Suprapubic skin (tissue), 4 donors: ENCODE measurements around the gene ZSWIM4. TPM values are rescaled to one million over a fixed set of nuclear protein-coding genes. Genes with fewer than 3 reads are reported as not detected.
"Not testable (repeated sequence)": the region's sequence is repeated elsewhere in the genome, so short reads cannot be mapped to it uniquely, and the experiment has no call there.

ENCODE experiments used
- DNase-seq, 2 donors: peaks; one replicate each; pipeline ENCODE4 v3.0.0-alpha.2; 2019; ENCODE audit warnings: low spot score in 2 of 2
- H3K27ac ChIP-seq: fragments of 200-600 bp; sonication (generic); one replicate; pipeline ENCODE4 v1.5.1; 2019
- H3K27me3 ChIP-seq: fragments of 200-600 bp; sonication (generic); one replicate; pipeline ENCODE4 v1.5.1; 2019
- H3K36me3 ChIP-seq: fragments of 200-600 bp; sonication (generic); one replicate; pipeline ENCODE4 v1.5.1; 2019
- H3K4me1 ChIP-seq: fragments of 200-600 bp; sonication (generic); one replicate; pipeline ENCODE4 v1.5.1; 2019
- H3K4me3 ChIP-seq: fragments of 200-600 bp; sonication (generic); one replicate; pipeline ENCODE4 v1.5.1; 2019; ENCODE audit warnings: mild to moderate bottlenecking
- H3K9me3 ChIP-seq: fragments of 200-600 bp; sonication (generic); one replicate; pipeline ENCODE4 v1.5.1; 2019
- CTCF ChIP-seq, 2 donors: fragments of 200-600 bp in 1 of 2; fragments of 450-650 bp in 1 of 2; sonication (generic) in 1 of 2; IDR thresholded peaks; one replicate each; pipeline ENCODE4 v1.5.1; 2016 to 2019; ENCODE audit warnings: antibody characterized with exemption in 2 of 2, mild to moderate bottlenecking in 1 of 2, moderate library complexity in 1 of 2
- EP300 ChIP-seq: sonication (generic); formaldehyde crosslinking; IDR thresholded peaks from one replicate; pipeline ENCODE4 v1.6.1; 2017; ENCODE audit warnings: antibody characterized with exemption
- POLR2A ChIP-seq, 2 donors: fragments of 450-650 bp; IDR thresholded peaks; one replicate each; pipeline ENCODE4 v1.6.1; 2017; ENCODE audit warnings: antibody characterized with exemption in 2 of 2, mild to moderate bottlenecking in 2 of 2, moderate library complexity in 2 of 2
- POLR2AphosphoS5 ChIP-seq, 3 donors: sonication (generic); formaldehyde crosslinking; IDR thresholded peaks; one replicate each; pipeline ENCODE4 v1.6.1; 2017; ENCODE audit warnings: antibody characterized with exemption in 3 of 3
- WGBS: methylation state at CpG from one replicate; pipeline ENCODE4 v1.1.5; 2018; 5-methylcytosine and 5-hydroxymethylcytosine counted together
- total RNA-seq, 4 donors: library from RNA; depleted of rRNA; stranded (reverse); fragments of >200 nt; gene quantifications; one replicate each; pipeline ENCODE4 v1.1.0, GENCODE V29; 2016

Gene ZSWIM4
- total RNA-seq = 10 to 100 TPM; 11.4 to 19.5 (median 16.3) TPM

- no peaks in the 10 kb centered on the region for H3K36me3 ChIP-seq
These were observed at the start of gene ZSWIM4 for GRCh38 chr19:13794757-13795589. Gene ZSWIM4, plus strand, starts transcription at chr19:13795443. Its CDS starts 206 bp downstream, at chr19:13795649.

GRCh38 chr19:13747098-13747453 lies 48.2 kb upstream of the ZSWIM4 start:
- Histone ChIP-seq H3K27me3 (no peaks in the 10 kb centered on the region), H3K4me1 (peaks cover 16% of the 10 kb centered on the region), H3K9me3 (no peaks in the 10 kb centered on the region), H3K27ac (peak overlapping the region; percentile 92), H3K4me3 (peak overlapping the region; percentile 92), H3K36me3 (peaks cover 7% of the 10 kb centered on the region)
- WGBS = 91% methylated on average over 8 of the region's 8 CpGs
- TF ChIP-seq POLR2A (IDR thresholded peaks at IDR 0.05) = no peak
- DNase-seq = no peak

More at GRCh38 chr19:13794757-13795589, at the start of gene ZSWIM4:
- Histone ChIP-seq H3K4me3 (peak within 1 kb of the TSS; percentile 87), H3K27ac (peak within 1 kb of the TSS; percentile 83), H3K27me3 (no peaks in the 10 kb centered on the region), H3K4me1 (peaks cover 40% of the 10 kb centered on the region), H3K9me3 (no peaks in the 10 kb centered on the region)
- peak; percentile 99 to 100 for DNase-seq
- 0% methylated on average over 19 of the region's 71 CpGs for WGBS
- no peak for TF ChIP-seq EP300
- TF ChIP-seq POLR2AphosphoS5 (IDR thresholded peaks at IDR 0.05) = peak in 2 of 3 donors; percentile 12 to 92
- peak in 1 of 2 donors; percentile 61 for TF ChIP-seq POLR2A (IDR thresholded peaks at IDR 0.05)
- TF ChIP-seq CTCF (IDR thresholded peaks at IDR 0.05) = no peak

GRCh38 chr19:13748169-13748828 lies 46.9 kb upstream of the ZSWIM4 start:
- no peaks in the 10 kb centered on the region for H3K9me3 ChIP-seq
- peak overlapping the region; percentile 92 for H3K27ac ChIP-seq
- no peak for DNase-seq
- H3K36me3 ChIP-seq = peaks cover 19% of the 10 kb centered on the region
- H3K27me3 ChIP-seq = no peaks in the 10 kb centered on the region
- 2% methylated on average over 24 of the region's 25 CpGs for WGBS
- H3K4me3 ChIP-seq = peak overlapping the region; percentile 92
- TF ChIP-seq EP300 (no peak), POLR2A (IDR thresholded peaks at IDR 0.05) (no peak), CTCF (IDR thresholded peaks at IDR 0.05) (no peak), POLR2AphosphoS5 (IDR thresholded peaks at IDR 0.05) (no peak)
- peaks cover 16% of the 10 kb centered on the region for H3K4me1 ChIP-seq

- peaks cover 51% of the 10 kb centered on the region for H3K36me3 ChIP-seq
These were observed 43.8 kb upstream of the ZSWIM4 start for GRCh38 chr19:13751436-13751835.

GRCh38 chr19:13753622-13754021 lies 41.6 kb upstream of the ZSWIM4 start:
- H3K27me3 ChIP-seq, H3K4me3 ChIP-seq, H3K27ac ChIP-seq, DNase-seq, H3K9me3 ChIP-seq: not testable (repeated sequence)
- Histone ChIP-seq H3K36me3 (peaks cover 72% of the 10 kb centered on the region), H3K4me1 (peaks cover 10% of the 10 kb centered on the region)
- WGBS = 90% methylated on average over 7 of the region's 7 CpGs

More at GRCh38 chr19:13751436-13751835, 43.8 kb upstream of the ZSWIM4 start:
- H3K27me3 ChIP-seq = no peaks in the 10 kb centered on the region
- no peak for TF ChIP-seq POLR2AphosphoS5 (IDR thresholded peaks at IDR 0.05)
- no peak for TF ChIP-seq POLR2A (IDR thresholded peaks at IDR 0.05)
- TF ChIP-seq EP300 = no peak
- no peak for TF ChIP-seq CTCF (IDR thresholded peaks at IDR 0.05)
- 86% methylated on average over 16 of the region's 16 CpGs for WGBS
- no peak for DNase-seq
- no peak overlapping the region for H3K27ac ChIP-seq
- peaks cover 16% of the 10 kb centered on the region for H3K4me1 ChIP-seq
- no peak overlapping the region for H3K4me3 ChIP-seq
- H3K9me3 ChIP-seq = no peaks in the 10 kb centered on the region

GRCh38 chr19:13756210-13756609 lies 39.0 kb upstream of the ZSWIM4 start:
- H3K9me3 ChIP-seq = no peaks in the 10 kb centered on the region
- WGBS = 99% methylated on average over 9 of the region's 9 CpGs
- H3K27ac ChIP-seq = no peak overlapping the region
- peaks cover 98% of the 10 kb centered on the region for H3K36me3 ChIP-seq
- H3K4me3 ChIP-seq = no peak overlapping the region
- no peaks in the 10 kb centered on the region for H3K27me3 ChIP-seq
- TF ChIP-seq EP300 (no peak), CTCF (IDR thresholded peaks at IDR 0.05) (no peak), POLR2A (IDR thresholded peaks at IDR 0.05) (no peak), POLR2AphosphoS5 (IDR thresholded peaks at IDR 0.05) (no peak)
- no peak for DNase-seq
- H3K4me1 ChIP-seq = no peaks in the 10 kb centered on the region
